K562 (cell line): ENCODE data around the gene TRMT2A. TPM values are rescaled to one million over a fixed set of nuclear protein-coding genes. Genes with fewer than 3 reads are reported as not detected.

Experiments used
- ATAC-seq: fragments of 200-7000 bp; cut with Tn5 transposase; 3 replicates; pipeline ENCODE4 v1.9.1; 2020; ENCODE audit warnings: moderate library complexity
- BruUV-seq: library from RNA; stranded (reverse); fragments of 400-500 nt; replicated peaks from 2 replicates; lab custom pipeline; 2021; lab: Mats Ljungman, UMichigan
- CTCF ChIA-PET: fragments of 300-600 bp; formaldehyde crosslinking; extraction: SDS; loops from one replicate; lab custom pipeline; 2021; ENCODE audit warnings: low intra/inter-chr PET ratio; lab: Yijun Ruan, JAX
- POLR2A ChIA-PET: fragments of 300-600, 350-650 bp; sonication (Branson Sonifier 250); formaldehyde crosslinking; extraction: SDS; loops from one replicate; lab custom pipeline; 2021; ENCODE audit warnings: antibody characterized with exemption, inconsistent platforms; lab: Yijun Ruan, JAX
- DNase-seq, 4 experiments: peaks; one replicate each; pipeline versions ENCODE4 v3.0.0 to v3.0.0-alpha.2; 2011 to 2018; ENCODE audit warnings: low spot score in 3 of 4, mixed read lengths in 3 of 4; ENCODE audit errors: extremely low read depth in 1 of 4
- FAIRE-seq: peaks from 2 replicates; lab custom pipeline; 2011; peaks lifted over from hg19 to GRCh38; lab: Jason Lieb, UNC
- H2AFZ ChIP-seq: 2 replicates; pipeline ENCODE4 v1.6.0; 2011; ENCODE audit warnings: low read depth, low read length, control low read depth, inconsistent platforms
- H3K27ac ChIP-seq: fragments of 200-600 bp; 3 replicates; pipeline ENCODE4 v1.8.0; 2011; ENCODE audit warnings: low read depth, mild to moderate bottlenecking, control low read depth, inconsistent platforms, low read length, moderate library complexity, mixed read lengths; ENCODE audit errors: extremely low read depth
- H3K27me3 ChIP-seq, 2 experiments: fragments of 300-600 bp in 1 of 2; 2 replicates in 1 of 2; 3 replicates in 1 of 2; pipeline versions ENCODE4 v1.6.0 to v1.8.0; 2011; ENCODE audit warnings: inconsistent platforms in 2 of 2, low read length in 2 of 2, mild to moderate bottlenecking in 1 of 2, mixed read lengths in 1 of 2, moderate library complexity in 1 of 2; ENCODE audit not compliant: control insufficient read depth in 2 of 2, insufficient read depth in 2 of 2
- H3K36me3 ChIP-seq: fragments of 300-600 bp; 3 replicates; pipeline ENCODE4 v1.8.0; 2011; ENCODE audit warnings: mild to moderate bottlenecking, low read length, inconsistent platforms; ENCODE audit not compliant: control insufficient read depth, insufficient read depth
- H3K4me1 ChIP-seq, 2 experiments: fragments of 200-600 bp in 1 of 2; replicated peaks in 1 of 2; 2 replicates in 1 of 2; 3 replicates in 1 of 2; pipeline versions ENCODE4 v1.5.1 to v1.8.0; 2011; ENCODE audit warnings: inconsistent platforms in 2 of 2, low read length in 2 of 2, mild to moderate bottlenecking in 1 of 2, mixed read lengths in 1 of 2, moderate library complexity in 1 of 2; ENCODE audit not compliant: control insufficient read depth in 2 of 2, insufficient read depth in 2 of 2
- H3K4me2 ChIP-seq: 2 replicates; pipeline ENCODE4 v1.6.1; 2011; ENCODE audit warnings: low read length, control low read depth, inconsistent platforms, mixed read lengths; ENCODE audit not compliant: insufficient read depth
- H3K4me3 ChIP-seq: fragments of 200-600 bp; sonication (generic), shearing (Covaris generic); 2 replicates; pipeline ENCODE4 v1.5.1; 2016; ENCODE audit warnings: control low read depth, inconsistent platforms
- H3K79me2 ChIP-seq: fragments of 200-600 bp; 3 replicates; pipeline ENCODE4 v1.8.0; 2011; ENCODE audit warnings: low read length, inconsistent platforms; ENCODE audit not compliant: control insufficient read depth, insufficient read depth
- H3K9ac ChIP-seq, 2 experiments: 2 replicates each; pipeline versions ENCODE4 v1.6.0 to v1.6.1; 2011; ENCODE audit warnings: low read depth in 2 of 2, low read length in 2 of 2, control low read depth in 1 of 2, inconsistent platforms in 1 of 2, mild to moderate bottlenecking in 1 of 2, mixed read lengths in 1 of 2; ENCODE audit not compliant: insufficient read depth in 1 of 2
- H3K9me1 ChIP-seq: one replicate; pipeline ENCODE4 v1.6.0; 2011; ENCODE audit warnings: inconsistent platforms, mild to moderate bottlenecking, low read length, moderate library complexity; ENCODE audit not compliant: control insufficient read depth, insufficient read depth
- H3K9me3 ChIP-seq: replicated peaks from 2 replicates; pipeline ENCODE4 v1.5.1; 2011; ENCODE audit warnings: low read depth, low read length, inconsistent platforms; ENCODE audit not compliant: control insufficient read depth, insufficient read depth
- H4K20me1 ChIP-seq: replicated peaks from 2 replicates; pipeline ENCODE4 v1.6.1; 2011; ENCODE audit warnings: low read length, inconsistent platforms, mixed read lengths; ENCODE audit not compliant: control insufficient read depth, insufficient read depth
- BHLHE40 ChIP-seq: IDR thresholded peaks from 2 replicates; pipeline ENCODE4 v1.6.1; 2011; ENCODE audit warnings: low read length, improper control_type of control experiment
- CBX5 ChIP-seq: IDR thresholded peaks from 2 replicates; pipeline ENCODE4 v1.6.1; 2014; ENCODE audit warnings: low read depth, borderline replicate concordance
- FOXA1 ChIP-seq: fragments of 450-650 bp; IDR thresholded peaks from 2 replicates; pipeline ENCODE4 v1.6.1; 2016; ENCODE audit warnings: mild to moderate bottlenecking, borderline replicate concordance
- HEY1 ChIP-seq: fragments of 250-450 bp; sonication (Bioruptor Pico); IDR thresholded peaks from 2 replicates; pipeline ENCODE4 v1.5.0; 2020; ENCODE audit warnings: mild to moderate bottlenecking, moderate library complexity, borderline replicate concordance
- WGBS: fragments of 100-300 bp; shearing (Covaris generic); methylation state at CpG from one replicate; pipeline ENCODE4 v1.1.6; 2016; ENCODE audit warnings: low coverage, mixed read lengths; ENCODE audit not compliant: insufficient coverage; ENCODE audit errors: missing lambda C conversion rate; 5-methylcytosine and 5-hydroxymethylcytosine counted together
- in situ Hi-C: fragments of 300-500 bp; cut with MboI; formaldehyde crosslinking; loops from 4 replicates; pipeline ENCODE4 v1.15.0; 2018; ENCODE audit warnings: inconsistent platforms, mixed read lengths
- intact Hi-C: fragments of 100-400 bp; cut with micrococcal nuclease; formaldehyde crosslinking; loops from 2 replicates; pipeline ENCODE4 v1.14.2; 2022
- polyA plus RNA-seq, 8 experiments: library from polyadenylated mRNA; depleted of rRNA in 4 of 8; stranded (reverse) in 5 of 8; unstranded in 3 of 8; fragments of >200 nt; fragmentation: Nextera tagmentation in 2 of 8; fragmentation: Illumina TruSeq in 1 of 8; extraction: Ambion mirVana in 2 of 8; extraction: Trizol in 1 of 8; gene quantifications; 2 replicates each; pipeline versions ENCODE4 v1.2.1 to v1.2.3, GENCODE V29; 2011 to 2014; ENCODE audit warnings: inconsistent platforms in 1 of 8, missing spikeins in 1 of 8
- total RNA-seq, 7 experiments: library from RNA; depleted of rRNA in 6 of 7; stranded (reverse); fragments of >200 nt in 6 of 7; fragmentation: Illumina TruSeq in 2 of 7; extraction: Trizol in 2 of 7; gene quantifications; 2 replicates each; pipeline versions ENCODE4 v1.2.1 to v1.2.3, GENCODE V29; 2011 to 2021; ENCODE audit warnings: low replicate concordance in 1 of 7
- TF ChIP-seq, protein P1 (sequence below): fragments of 450-650 bp; IDR thresholded peaks from 2 replicates; pipeline ENCODE4 v1.6.1; 2016; ENCODE audit warnings: mild to moderate bottlenecking, moderate library complexity
- TF ChIP-seq, protein P2 (sequence below): fragments of 450-650 bp; formaldehyde crosslinking; IDR thresholded peaks from 2 replicates; pipeline ENCODE4 v1.4.0; 2020; ENCODE audit warnings: mild to moderate bottlenecking, moderate library complexity

The TRMT2A gene
- total and polyA plus RNA-seq, 9 of the 15 experiments (the other 6 are each of a cell fraction or from before 2014, with no cell fraction given) = 1.6 to 265 (median 140) TPM

DNA sequence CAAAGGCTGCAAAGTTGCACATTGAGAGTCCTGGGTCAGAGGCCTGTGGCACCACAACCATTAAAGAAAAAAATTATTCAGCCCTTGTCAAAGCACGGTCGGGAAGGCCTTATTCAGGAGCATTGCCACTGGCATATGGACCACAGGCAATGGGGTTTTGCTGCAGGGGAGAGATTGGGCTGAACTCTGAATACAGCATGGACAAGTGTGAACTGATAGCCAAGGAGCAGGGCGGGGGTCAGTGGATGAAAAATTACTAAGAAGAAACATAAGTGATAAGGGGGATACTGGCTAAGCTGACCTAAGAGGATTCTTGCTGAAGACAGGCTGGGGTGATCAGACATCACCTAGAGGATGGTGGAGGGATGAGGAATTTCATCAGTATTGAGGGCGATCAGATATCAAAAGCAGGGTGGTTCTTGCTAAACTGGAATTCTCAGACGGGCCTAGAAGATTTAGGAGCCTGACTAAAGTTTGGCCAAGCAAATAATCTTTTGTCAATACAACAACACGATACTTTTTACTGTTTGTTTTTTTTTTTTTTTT is 40.3 kb downstream of the TRMT2A start:
- no peaks in the 10 kb centered on the region for H3K27me3 ChIP-seq
- no TSS peak for BruUV-seq
- ChIA-PET POLR2A (interaction anchor here (0.6 to 1.7 kb wide), 9 partner anchors 10 to 98 kb away, joined by 3 to 5 read pairs (median 4); partner anchors contain the start of gene TANGO2), CTCF (interaction anchor here (0.6 kb wide), 1 partner anchor 736 kb away, joined by 7 read pairs; no protein-coding TSS in a partner anchor)
- peaks cover 29 to 44% of the 10 kb centered on the region in 2 experiments for H3K4me1 ChIP-seq
- H4K20me1 ChIP-seq = peaks cover 10% of the 10 kb centered on the region; the same call in 1 of the 2 replicates
- H3K4me2 ChIP-seq = peak overlapping the region; percentile 2; the same call in 1 of the 2 replicates
- intact Hi-C loops (no loop called here), in situ Hi-C loops (no loop called here)
- peak; percentile 76 to 91 (median 82) for DNase-seq
- FAIRE-seq = peak; percentile 23
- H3K9ac ChIP-seq = peak overlapping the region in 1 of 2 experiments; percentile 38; a peak in 1 of 4 replicates
- 22% methylated on average over 6 of the region's 6 CpGs for WGBS
- H3K79me2 ChIP-seq = peaks cover 18% of the 10 kb centered on the region
- peaks cover 6% of the 10 kb centered on the region for H3K36me3 ChIP-seq
- H3K9me3 ChIP-seq = no peaks in the 10 kb centered on the region
- peaks cover 3% of the 10 kb centered on the region for H3K9me1 ChIP-seq
- H3K4me3 ChIP-seq = no peak overlapping the region
- peak overlapping the region; percentile 6 for H3K27ac ChIP-seq
- peak; percentile 1; the same call in 2 of the 3 replicates for ATAC-seq
- H2AFZ ChIP-seq = peak overlapping the region; percentile 52
- no peak for TF ChIP-seq FOXA1
- no peak for TF ChIP-seq BHLHE40
- TF ChIP-seq, protein P1, sequence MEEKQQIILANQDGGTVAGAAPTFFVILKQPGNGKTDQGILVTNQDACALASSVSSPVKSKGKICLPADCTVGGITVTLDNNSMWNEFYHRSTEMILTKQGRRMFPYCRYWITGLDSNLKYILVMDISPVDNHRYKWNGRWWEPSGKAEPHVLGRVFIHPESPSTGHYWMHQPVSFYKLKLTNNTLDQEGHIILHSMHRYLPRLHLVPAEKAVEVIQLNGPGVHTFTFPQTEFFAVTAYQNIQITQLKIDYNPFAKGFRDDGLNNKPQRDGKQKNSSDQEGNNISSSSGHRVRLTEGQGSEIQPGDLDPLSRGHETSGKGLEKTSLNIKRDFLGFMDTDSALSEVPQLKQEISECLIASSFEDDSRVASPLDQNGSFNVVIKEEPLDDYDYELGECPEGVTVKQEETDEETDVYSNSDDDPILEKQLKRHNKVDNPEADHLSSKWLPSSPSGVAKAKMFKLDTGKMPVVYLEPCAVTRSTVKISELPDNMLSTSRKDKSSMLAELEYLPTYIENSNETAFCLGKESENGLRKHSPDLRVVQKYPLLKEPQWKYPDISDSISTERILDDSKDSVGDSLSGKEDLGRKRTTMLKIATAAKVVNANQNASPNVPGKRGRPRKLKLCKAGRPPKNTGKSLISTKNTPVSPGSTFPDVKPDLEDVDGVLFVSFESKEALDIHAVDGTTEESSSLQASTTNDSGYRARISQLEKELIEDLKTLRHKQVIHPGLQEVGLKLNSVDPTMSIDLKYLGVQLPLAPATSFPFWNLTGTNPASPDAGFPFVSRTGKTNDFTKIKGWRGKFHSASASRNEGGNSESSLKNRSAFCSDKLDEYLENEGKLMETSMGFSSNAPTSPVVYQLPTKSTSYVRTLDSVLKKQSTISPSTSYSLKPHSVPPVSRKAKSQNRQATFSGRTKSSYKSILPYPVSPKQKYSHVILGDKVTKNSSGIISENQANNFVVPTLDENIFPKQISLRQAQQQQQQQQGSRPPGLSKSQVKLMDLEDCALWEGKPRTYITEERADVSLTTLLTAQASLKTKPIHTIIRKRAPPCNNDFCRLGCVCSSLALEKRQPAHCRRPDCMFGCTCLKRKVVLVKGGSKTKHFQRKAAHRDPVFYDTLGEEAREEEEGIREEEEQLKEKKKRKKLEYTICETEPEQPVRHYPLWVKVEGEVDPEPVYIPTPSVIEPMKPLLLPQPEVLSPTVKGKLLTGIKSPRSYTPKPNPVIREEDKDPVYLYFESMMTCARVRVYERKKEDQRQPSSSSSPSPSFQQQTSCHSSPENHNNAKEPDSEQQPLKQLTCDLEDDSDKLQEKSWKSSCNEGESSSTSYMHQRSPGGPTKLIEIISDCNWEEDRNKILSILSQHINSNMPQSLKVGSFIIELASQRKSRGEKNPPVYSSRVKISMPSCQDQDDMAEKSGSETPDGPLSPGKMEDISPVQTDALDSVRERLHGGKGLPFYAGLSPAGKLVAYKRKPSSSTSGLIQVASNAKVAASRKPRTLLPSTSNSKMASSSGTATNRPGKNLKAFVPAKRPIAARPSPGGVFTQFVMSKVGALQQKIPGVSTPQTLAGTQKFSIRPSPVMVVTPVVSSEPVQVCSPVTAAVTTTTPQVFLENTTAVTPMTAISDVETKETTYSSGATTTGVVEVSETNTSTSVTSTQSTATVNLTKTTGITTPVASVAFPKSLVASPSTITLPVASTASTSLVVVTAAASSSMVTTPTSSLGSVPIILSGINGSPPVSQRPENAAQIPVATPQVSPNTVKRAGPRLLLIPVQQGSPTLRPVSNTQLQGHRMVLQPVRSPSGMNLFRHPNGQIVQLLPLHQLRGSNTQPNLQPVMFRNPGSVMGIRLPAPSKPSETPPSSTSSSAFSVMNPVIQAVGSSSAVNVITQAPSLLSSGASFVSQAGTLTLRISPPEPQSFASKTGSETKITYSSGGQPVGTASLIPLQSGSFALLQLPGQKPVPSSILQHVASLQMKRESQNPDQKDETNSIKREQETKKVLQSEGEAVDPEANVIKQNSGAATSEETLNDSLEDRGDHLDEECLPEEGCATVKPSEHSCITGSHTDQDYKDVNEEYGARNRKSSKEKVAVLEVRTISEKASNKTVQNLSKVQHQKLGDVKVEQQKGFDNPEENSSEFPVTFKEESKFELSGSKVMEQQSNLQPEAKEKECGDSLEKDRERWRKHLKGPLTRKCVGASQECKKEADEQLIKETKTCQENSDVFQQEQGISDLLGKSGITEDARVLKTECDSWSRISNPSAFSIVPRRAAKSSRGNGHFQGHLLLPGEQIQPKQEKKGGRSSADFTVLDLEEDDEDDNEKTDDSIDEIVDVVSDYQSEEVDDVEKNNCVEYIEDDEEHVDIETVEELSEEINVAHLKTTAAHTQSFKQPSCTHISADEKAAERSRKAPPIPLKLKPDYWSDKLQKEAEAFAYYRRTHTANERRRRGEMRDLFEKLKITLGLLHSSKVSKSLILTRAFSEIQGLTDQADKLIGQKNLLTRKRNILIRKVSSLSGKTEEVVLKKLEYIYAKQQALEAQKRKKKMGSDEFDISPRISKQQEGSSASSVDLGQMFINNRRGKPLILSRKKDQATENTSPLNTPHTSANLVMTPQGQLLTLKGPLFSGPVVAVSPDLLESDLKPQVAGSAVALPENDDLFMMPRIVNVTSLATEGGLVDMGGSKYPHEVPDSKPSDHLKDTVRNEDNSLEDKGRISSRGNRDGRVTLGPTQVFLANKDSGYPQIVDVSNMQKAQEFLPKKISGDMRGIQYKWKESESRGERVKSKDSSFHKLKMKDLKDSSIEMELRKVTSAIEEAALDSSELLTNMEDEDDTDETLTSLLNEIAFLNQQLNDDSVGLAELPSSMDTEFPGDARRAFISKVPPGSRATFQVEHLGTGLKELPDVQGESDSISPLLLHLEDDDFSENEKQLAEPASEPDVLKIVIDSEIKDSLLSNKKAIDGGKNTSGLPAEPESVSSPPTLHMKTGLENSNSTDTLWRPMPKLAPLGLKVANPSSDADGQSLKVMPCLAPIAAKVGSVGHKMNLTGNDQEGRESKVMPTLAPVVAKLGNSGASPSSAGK = no peak
- TF ChIP-seq, protein P2, sequence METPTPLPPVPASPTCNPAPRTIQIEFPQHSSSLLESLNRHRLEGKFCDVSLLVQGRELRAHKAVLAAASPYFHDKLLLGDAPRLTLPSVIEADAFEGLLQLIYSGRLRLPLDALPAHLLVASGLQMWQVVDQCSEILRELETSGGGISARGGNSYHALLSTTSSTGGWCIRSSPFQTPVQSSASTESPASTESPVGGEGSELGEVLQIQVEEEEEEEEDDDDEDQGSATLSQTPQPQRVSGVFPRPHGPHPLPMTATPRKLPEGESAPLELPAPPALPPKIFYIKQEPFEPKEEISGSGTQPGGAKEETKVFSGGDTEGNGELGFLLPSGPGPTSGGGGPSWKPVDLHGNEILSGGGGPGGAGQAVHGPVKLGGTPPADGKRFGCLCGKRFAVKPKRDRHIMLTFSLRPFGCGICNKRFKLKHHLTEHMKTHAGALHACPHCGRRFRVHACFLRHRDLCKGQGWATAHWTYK (CRISPR knock-in tag) = 0 out of 2 replicates have a peak, but pooled peaks have one; percentile 57
- no peak for TF ChIP-seq CBX5
- TF ChIP-seq HEY1 (CRISPR knock-in tag) = no peak
